HG02571 (cell line): ENCODE results near the gene FOXD4L5.
"Not testable (repeated sequence)": the region's sequence is repeated elsewhere in the genome, so short reads cannot be mapped to it uniquely, and the experiment has no call there.

Source experiments
- ATAC-seq: cut with Tn5 transposase; IDR thresholded peaks from one replicate; pipeline ENCODE4 v1.9.1; 2021; ENCODE audit warnings: mild to moderate bottlenecking, moderate library complexity; ENCODE audit not compliant: unreplicated experiment

FOXD4L5 gene

GRCh38 chr9:65285109-65285508 is at the start of gene FOXD4L5:
Gene FOXD4L5 (minus strand): TSS chr9:65285209. CDS start chr9:65284377, 832 bp downstream.
- ATAC-seq = not testable (repeated sequence)

GRCh38 chr9:65283943-65284342 is 1.1 kb downstream of the FOXD4L5 start:
- not testable (repeated sequence) for ATAC-seq

- ATAC-seq = not testable (repeated sequence)
Observed at GRCh38 chr9:65282976-65283375, 2.0 kb downstream of the FOXD4L5 start.
